Measurements from ENCODE around the gene PROZ.

Gene PROZ

GRCh38 chr13:113120300-113121182 is 37.9 kb upstream of the PROZ start:
- no peak for DNase-seq

GRCh38 chr13:113121183-113121927 is 37.1 kb upstream of the PROZ start:
- no peak for DNase-seq

- no peak for DNase-seq
These were observed 36.4 kb upstream of the PROZ start for GRCh38 chr13:113121928-113122471.

GRCh38 chr13:113122550-113123225 is 35.8 kb upstream of the PROZ start, which contains the start of gene F10:
Gene F10 (plus strand): TSS chr13:113122799. CDS start chr13:113122856, 57 bp downstream.
- DNase-seq: no peak

- no peak for DNase-seq
These were observed 34.9 kb upstream of the PROZ start for GRCh38 chr13:113123226-113124201.

- no peak for DNase-seq
These were observed 34.1 kb upstream of the PROZ start for GRCh38 chr13:113124211-113124970.

- DNase-seq: no peak
These were observed 32.8 kb upstream of the PROZ start for GRCh38 chr13:113125506-113126264.

- DNase-seq: no peak
These were observed 31.9 kb upstream of the PROZ start for GRCh38 chr13:113126265-113127150.

- no peak for DNase-seq
These were observed 29.0 kb upstream of the PROZ start for GRCh38 chr13:113129480-113129879.

GRCh38 chr13:113129921-113130750 is 28.3 kb upstream of the PROZ start:
- DNase-seq: no peak

- no peak for DNase-seq
These were observed 23.1 kb upstream of the PROZ start for GRCh38 chr13:113135281-113135760.

GRCh38 chr13:113137691-113138298 is 20.7 kb upstream of the PROZ start:
- no peak for DNase-seq

- peak; percentile 31 for DNase-seq
These were observed 19.5 kb upstream of the PROZ start for GRCh38 chr13:113138792-113139551.

- DNase-seq: no peak
These were observed 18.9 kb upstream of the PROZ start for GRCh38 chr13:113139577-113139976.

- DNase-seq: no peak
These were observed 17.5 kb upstream of the PROZ start for GRCh38 chr13:113140677-113141600.

- DNase-seq: no peak
These were observed 16.9 kb upstream of the PROZ start for GRCh38 chr13:113141601-113141970.

Data from DMS153 (cell line).